HUES6 (cell line): Measurements from ENCODE around the gene EFCAB6.

Experiments
- H3K27ac ChIP-seq: 2 replicates; pipeline ENCODE4 v1.7.0; 2013; ENCODE audit warnings: low read depth, mild to moderate bottlenecking, low read length, inconsistent platforms
- H3K27me3 ChIP-seq: 2 replicates; pipeline ENCODE4 v1.6.1; 2013; ENCODE audit warnings: low read length; ENCODE audit not compliant: control insufficient read depth, insufficient read depth
- H3K36me3 ChIP-seq: 2 replicates; pipeline ENCODE4 v1.6.1; 2013; ENCODE audit warnings: low read length; ENCODE audit not compliant: control insufficient read depth, insufficient read depth
- H3K4me1 ChIP-seq: 2 replicates; pipeline ENCODE4 v1.6.1; 2013; ENCODE audit warnings: low read length; ENCODE audit not compliant: control insufficient read depth, insufficient read depth
- H3K4me3 ChIP-seq: 2 replicates; pipeline ENCODE4 v1.5.1; 2013; ENCODE audit warnings: low read depth, low read length
- H3K9ac ChIP-seq: one replicate; pipeline ENCODE4 v1.6.1; 2013; ENCODE audit warnings: mild to moderate bottlenecking, low read length
- H3K9me3 ChIP-seq: 2 replicates; pipeline ENCODE4 v1.6.1; 2013; ENCODE audit warnings: low read depth, low read length; ENCODE audit not compliant: control insufficient read depth, insufficient read depth

EFCAB6 gene

DNA sequence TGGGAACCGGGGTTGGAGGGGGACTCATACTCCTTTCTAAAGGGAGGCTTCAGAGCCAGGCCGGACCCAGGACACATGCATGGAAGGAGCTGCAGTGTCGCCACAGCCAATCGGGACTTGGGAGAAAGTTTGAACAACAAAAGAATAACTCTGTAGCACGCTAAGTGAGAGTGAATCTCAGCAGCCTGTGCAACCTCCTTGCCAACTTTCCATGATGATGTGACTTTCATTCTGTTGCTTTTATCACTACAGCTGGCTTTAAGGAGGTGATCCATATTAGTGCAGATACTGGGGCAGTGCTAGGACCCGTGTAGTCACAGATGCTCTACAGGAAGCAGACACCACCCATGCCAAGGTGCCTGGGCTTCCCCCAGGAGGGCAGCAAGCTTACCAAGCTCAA, 243.0 kb downstream of the EFCAB6 start:
- H3K9me3 ChIP-seq = 0 out of 2 replicates have a peak, but pooled peaks cover 6% of the 10 kb centered on the region

DNA sequence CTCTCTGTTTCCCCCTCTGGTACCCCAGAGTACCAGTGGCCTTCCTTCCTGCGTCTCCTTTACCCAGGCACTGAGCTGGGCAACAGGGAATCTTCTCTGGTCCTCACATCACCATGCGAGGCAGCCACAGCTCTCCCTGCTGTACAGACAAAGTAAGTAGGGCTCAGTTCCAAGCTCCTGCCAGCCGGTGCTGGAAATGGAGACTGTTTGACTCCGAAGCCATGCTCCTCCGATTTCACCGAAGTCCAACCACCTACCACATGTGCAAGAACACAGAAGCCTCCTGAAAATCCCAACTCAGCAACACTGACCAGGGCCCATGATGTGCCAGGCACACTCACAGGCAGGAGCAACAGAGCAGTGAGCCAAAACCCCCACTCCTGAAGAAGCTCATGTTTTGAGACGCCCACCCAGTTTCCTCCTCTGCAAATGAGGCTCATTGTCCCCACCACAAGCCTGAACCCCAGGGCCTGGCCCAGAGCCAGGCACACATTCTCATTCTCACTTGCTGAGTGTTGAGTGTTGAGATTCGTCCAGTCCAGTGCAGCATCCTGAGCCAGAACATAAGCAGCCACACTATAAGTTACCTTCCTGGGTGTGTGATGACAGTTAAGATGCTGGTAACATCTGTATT, 244.3 kb downstream of the EFCAB6 start:
- Histone ChIP-seq H3K9me3 (peaks cover 14% of the 10 kb centered on the region), H3K27ac (no peak overlapping the region), H3K4me3 (no peak overlapping the region), H3K9ac (no peak overlapping the region), H3K36me3 (no peaks in the 10 kb centered on the region), H3K27me3 (no peaks in the 10 kb centered on the region), H3K4me1 (peaks cover 20% of the 10 kb centered on the region; the same call in 1 of the 2 replicates)

More for the DNA sequence above, 243.0 kb downstream of the EFCAB6 start:
- Histone ChIP-seq H3K4me1 (peaks cover 20% of the 10 kb centered on the region; the same call in 1 of the 2 replicates), H3K4me3 (no peak overlapping the region), H3K9ac (no peak overlapping the region), H3K36me3 (no peaks in the 10 kb centered on the region), H3K27ac (no peak overlapping the region), H3K27me3 (no peaks in the 10 kb centered on the region)

DNA sequence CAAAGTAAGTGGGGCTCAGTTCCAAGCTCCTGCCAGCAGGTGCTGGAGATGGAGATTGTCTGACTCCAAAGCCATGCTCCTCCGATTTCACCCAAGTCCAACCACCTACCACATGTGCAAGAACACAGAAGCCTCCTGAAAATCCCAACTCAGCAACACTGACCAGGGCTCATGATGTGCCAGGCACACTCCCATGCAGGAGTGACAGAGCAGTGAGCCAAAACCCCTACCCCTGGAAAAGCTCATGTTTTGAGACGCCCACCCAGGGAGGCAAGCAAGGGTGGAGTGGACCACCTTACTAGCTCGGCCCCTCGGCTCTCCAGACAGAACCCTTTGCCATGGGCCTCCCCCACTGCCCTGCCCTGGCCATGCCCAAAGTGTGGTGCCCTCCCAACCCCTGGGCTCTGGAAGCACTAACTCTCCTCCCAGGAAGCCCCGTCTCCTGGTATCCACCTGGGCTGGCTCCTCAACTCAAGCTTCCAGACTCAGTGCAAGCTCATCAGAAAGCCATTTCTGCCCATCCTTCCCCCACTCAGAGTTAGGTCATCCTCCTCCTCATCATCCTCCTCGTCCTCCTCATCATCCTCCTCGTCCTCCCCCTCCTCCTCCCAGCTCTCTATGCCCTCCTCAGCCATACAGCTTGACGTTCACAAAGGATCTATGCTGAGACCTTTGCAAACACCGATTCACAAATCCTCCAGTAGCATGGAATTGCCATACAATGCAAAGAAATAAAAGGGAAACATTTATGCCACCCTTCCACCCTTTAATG, 245.4 kb downstream of the EFCAB6 start:
- Histone ChIP-seq H3K27ac (no peak overlapping the region), H3K27me3 (no peaks in the 10 kb centered on the region), H3K36me3 (no peaks in the 10 kb centered on the region), H3K9me3 (peaks cover 14% of the 10 kb centered on the region), H3K9ac (no peak overlapping the region), H3K4me3 (no peak overlapping the region), H3K4me1 (peaks cover 19% of the 10 kb centered on the region; the same call in 1 of the 2 replicates)

DNA sequence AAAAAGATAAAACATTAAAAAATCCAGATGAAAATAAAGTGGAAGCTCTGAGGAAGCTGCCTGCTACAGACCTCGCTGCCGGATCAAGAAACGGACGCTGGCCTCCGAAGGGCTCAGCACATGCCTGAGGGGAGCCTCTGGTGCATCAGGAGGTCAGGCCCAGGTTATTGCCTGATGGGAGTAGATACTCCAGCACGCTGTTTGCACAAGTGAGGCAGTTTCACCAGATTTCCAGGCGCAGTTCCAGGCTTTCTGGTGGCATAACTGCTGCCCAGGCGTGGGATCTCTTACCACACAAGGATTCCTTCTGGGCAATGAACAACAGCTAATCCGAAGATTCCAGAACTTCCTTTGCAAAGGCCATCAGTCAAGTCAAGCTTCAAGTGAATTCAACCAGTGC, 246.1 kb downstream of the EFCAB6 start:
- Histone ChIP-seq H3K4me1 (peaks cover 16% of the 10 kb centered on the region; the same call in 1 of the 2 replicates), H3K4me3 (no peak overlapping the region), H3K36me3 (no peaks in the 10 kb centered on the region), H3K9ac (no peak overlapping the region), H3K27me3 (no peaks in the 10 kb centered on the region), H3K9me3 (peaks cover 14% of the 10 kb centered on the region), H3K27ac (no peak overlapping the region)

DNA sequence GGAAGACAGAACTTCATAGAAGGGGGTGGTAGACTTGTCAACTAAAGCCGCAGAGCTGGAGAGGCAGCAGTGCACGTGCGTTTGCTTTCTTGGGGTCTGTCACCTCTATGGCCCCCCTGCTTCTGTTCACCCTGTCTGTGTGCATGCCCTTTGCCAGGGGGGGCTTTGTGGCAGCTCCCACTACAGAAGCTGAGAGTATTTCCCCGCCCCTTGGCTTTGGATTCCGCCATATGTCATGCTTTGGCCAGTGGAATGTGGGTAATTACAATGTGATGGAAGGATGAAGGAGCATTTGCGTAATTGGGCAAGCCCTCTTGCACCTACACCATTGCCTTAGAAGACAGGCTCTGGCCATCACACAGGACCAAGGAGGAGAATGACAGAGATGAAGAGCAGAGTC, 247.2 kb downstream of the EFCAB6 start:
- no peak overlapping the region for H3K27ac ChIP-seq
- H3K36me3 ChIP-seq = no peaks in the 10 kb centered on the region
- peaks cover 9% of the 10 kb centered on the region; the same call in 1 of the 2 replicates for H3K4me1 ChIP-seq
- no peak overlapping the region for H3K4me3 ChIP-seq
- no peaks in the 10 kb centered on the region for H3K27me3 ChIP-seq
- H3K9ac ChIP-seq = no peak overlapping the region
- peaks cover 14% of the 10 kb centered on the region for H3K9me3 ChIP-seq

DNA sequence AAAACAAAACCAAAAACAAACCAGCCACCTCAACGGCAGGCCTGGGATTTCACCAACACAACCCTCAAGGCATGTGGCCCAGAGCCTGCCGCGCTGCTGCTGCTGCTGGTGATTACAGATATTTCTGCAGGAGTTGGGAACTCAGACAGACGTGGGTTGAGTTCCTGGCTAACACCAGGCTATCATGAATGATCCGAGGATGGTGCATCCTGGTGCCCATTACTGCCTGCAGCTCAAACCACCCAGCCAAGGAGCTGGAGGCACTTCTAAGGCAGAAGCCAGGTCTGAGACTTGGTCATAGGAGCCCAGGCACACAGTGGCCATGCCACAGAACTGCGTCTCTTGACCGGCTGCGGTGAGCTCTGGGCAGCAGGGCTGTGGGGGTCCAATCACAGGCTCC, 248.5 kb downstream of the EFCAB6 start:
- Histone ChIP-seq H3K9ac (no peak overlapping the region), H3K36me3 (no peaks in the 10 kb centered on the region), H3K27ac (no peak overlapping the region), H3K4me3 (no peak overlapping the region), H3K27me3 (no peaks in the 10 kb centered on the region), H3K9me3 (peaks cover 14% of the 10 kb centered on the region), H3K4me1 (peaks cover 9% of the 10 kb centered on the region; the same call in 1 of the 2 replicates)

DNA sequence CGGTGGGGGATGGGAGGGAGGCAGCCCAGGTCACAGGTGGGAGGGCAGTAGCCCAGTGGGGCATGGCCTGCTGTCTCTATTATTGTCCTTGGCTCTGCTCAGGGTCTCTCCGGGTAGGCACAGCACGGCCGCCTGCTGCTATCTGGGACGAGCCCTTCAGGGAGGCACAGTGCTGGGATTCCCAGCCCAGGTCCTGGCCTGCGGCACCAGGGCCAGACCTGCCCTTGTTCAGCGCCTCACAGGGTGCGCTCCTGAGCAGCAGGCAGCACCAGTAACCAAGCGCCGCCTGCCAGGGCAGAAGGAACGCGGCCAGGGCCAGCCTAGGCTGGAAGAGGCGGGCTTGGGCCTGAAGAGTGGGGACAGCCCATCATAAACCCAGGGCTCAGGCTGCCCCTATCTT, 249.3 kb downstream of the EFCAB6 start:
- peaks cover 9% of the 10 kb centered on the region; the same call in 1 of the 2 replicates for H3K4me1 ChIP-seq
- no peaks in the 10 kb centered on the region for H3K27me3 ChIP-seq
- H3K9ac ChIP-seq = no peak overlapping the region
- H3K9me3 ChIP-seq = peaks cover 19% of the 10 kb centered on the region
- H3K36me3 ChIP-seq = no peaks in the 10 kb centered on the region
- no peak overlapping the region for H3K27ac ChIP-seq
- no peak overlapping the region for H3K4me3 ChIP-seq

DNA sequence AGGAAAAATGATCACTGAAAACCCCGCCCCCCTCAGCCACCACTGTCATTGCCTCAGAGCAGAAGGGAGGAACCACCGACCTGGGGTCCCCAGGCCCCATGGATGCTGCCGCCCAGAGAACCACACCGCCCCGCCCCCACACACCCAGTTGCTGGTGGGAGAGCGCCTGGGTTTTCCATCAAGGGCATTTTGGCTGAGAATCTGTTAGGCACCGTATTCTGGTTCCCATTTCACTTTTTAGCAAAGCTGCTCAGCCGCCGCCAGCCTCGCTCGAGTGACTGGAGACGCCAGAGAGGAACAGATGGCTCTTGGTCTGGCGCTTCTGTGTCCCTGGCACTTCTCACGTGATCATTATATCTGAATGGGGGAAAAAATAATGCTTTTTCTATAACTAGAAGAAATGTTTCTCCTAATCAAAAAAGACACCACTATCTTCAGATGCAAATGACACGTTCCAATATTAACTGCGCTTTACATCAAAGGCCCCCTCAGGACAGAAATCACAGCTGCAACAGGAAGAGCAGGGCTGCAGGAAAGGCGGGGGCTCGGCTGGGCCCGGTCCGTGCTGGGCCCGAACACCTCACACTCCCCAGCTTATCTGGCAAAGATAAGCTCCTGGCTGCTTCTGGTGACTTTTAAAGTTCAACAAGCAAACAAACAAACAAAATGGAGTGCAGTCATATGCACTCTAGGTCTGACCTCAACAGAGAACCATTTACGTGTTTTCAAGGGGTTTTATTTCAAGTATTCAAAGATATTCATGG, 250.5 kb downstream of the EFCAB6 start:
- peak overlapping the region; percentile 15 for H3K9ac ChIP-seq
- H3K27ac ChIP-seq = no peak overlapping the region; the same call in 1 of the 2 replicates
- no peaks in the 10 kb centered on the region for H3K27me3 ChIP-seq
- peaks cover 19% of the 10 kb centered on the region for H3K9me3 ChIP-seq
- peaks cover 9% of the 10 kb centered on the region; the same call in 1 of the 2 replicates for H3K4me1 ChIP-seq
- no peak overlapping the region for H3K4me3 ChIP-seq
- H3K36me3 ChIP-seq = no peaks in the 10 kb centered on the region

DNA sequence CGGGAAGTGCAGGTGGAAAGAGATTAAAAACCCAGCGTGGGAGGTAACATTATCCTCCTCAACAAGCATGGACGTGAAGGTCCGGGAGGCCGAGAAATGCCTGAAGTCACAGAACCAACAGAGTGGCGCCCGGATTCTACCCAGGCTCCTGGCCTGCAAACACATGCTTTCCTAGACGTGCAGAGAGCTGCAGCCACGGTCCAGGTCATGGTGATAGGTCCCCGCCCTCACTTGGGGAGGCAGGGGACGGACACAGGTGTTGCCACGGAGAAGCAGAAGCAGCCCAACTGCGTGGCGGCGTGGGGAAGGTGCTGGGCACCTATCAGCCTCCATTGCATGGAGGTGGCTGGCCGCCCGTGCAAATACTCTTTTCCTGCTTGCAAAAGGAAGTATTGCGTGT, 251.5 kb downstream of the EFCAB6 start:
- Histone ChIP-seq H3K4me3 (no peak overlapping the region), H3K27ac (no peak overlapping the region), H3K9me3 (peaks cover 19% of the 10 kb centered on the region), H3K27me3 (no peaks in the 10 kb centered on the region), H3K4me1 (peaks cover 9% of the 10 kb centered on the region; the same call in 1 of the 2 replicates), H3K36me3 (no peaks in the 10 kb centered on the region), H3K9ac (no peak overlapping the region)

DNA sequence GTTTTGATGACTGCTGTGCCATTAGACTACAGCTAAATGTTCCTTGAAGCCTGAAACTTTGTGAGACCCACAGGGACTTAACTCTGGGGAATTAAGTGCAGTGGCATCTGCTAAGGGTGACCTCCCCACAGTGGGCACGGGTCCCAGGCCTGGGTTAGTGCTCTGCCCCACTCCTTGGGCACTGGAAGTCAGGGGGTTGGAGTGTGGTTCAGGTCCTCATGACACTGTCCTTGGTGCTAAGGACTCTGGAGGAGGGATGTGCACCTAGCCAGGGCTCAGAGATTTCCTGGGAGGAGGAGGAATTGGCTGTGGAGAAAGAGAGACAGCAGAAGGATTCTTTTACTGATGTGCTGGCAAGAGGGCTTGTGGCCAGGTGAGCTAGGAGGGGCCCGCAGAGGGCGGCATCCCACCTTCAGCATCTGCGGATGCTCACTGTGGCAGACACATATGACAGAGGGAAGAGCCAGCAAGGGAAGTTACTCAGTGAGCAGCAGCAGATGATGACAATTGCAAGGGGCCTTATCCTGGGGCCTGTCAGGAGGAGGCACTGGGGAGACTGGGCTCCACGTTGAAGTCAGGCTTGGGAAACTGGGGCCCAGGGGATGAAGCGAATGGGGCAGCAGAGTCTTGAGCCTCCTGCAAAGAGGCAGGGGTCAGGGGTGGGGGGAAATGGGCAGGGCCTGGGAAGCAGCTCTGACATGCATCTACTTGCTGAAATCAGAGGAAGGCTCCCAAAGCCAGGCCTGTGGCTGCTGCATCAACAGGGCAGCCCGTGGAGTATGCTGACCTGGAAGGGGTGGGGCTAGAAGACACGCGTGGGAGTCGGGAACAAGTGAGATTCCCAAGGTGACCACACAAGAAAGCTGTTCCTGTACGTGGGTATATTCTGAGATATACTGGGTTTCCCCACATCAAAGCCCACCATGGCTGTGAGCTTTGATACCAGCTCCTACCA, 256.3 kb downstream of the EFCAB6 start:
- peaks cover 21% of the 10 kb centered on the region for H3K9me3 ChIP-seq
- no peak overlapping the region for H3K4me3 ChIP-seq
- H3K27me3 ChIP-seq = no peaks in the 10 kb centered on the region
- no peak overlapping the region for H3K27ac ChIP-seq
- no peaks in the 10 kb centered on the region for H3K36me3 ChIP-seq
- no peak overlapping the region for H3K9ac ChIP-seq
- 0 out of 2 replicates have a peak, but pooled peaks cover under 1% of the 10 kb centered on the region for H3K4me1 ChIP-seq
